RWPE2 (cell line): ENCODE results near the gene TMPRSS6.
"Not testable (repeated sequence)": the region's sequence is repeated elsewhere in the genome, so short reads cannot be mapped to it uniquely, and the experiment has no call there.

ENCODE experiments used
- ATAC-seq: fragments of 200-7000 bp; cut with Tn5 transposase; 3 replicates; pipeline ENCODE4 v1.9.1; 2021; ENCODE audit warnings: low read depth
- DNase-seq: peaks from one replicate; pipeline ENCODE4 v3.0.0-alpha.2; 2020; ENCODE audit warnings: low spot score
- H3K27ac ChIP-seq: fragments of 450-650 bp; 2 replicates; pipeline ENCODE4 v1.5.1; 2017; ENCODE audit warnings: mild to moderate bottlenecking; ENCODE audit not compliant: poor library complexity, severe bottlenecking
- H3K27me3 ChIP-seq: fragments of 250-450 bp; sonication (Bioruptor Pico); 2 replicates; pipeline ENCODE4 v1.5.1; 2021; ENCODE audit warnings: mild to moderate bottlenecking, moderate library complexity; ENCODE audit not compliant: insufficient read depth, poor library complexity, severe bottlenecking
- H3K36me3 ChIP-seq: fragments of 250-450 bp; sonication (Bioruptor Pico); 2 replicates; pipeline ENCODE4 v1.5.1; 2020; ENCODE audit warnings: low read depth, mild to moderate bottlenecking, moderate library complexity
- H3K4me1 ChIP-seq: fragments of 250-450 bp; sonication (Bioruptor Pico); 2 replicates; pipeline ENCODE4 v1.5.1; 2021; ENCODE audit warnings: mild to moderate bottlenecking, moderate library complexity; ENCODE audit not compliant: insufficient read depth, poor library complexity, severe bottlenecking
- H3K4me3 ChIP-seq: fragments of 250-450 bp; sonication (Bioruptor Pico); 2 replicates; pipeline ENCODE4 v1.5.1; 2021; ENCODE audit warnings: mild to moderate bottlenecking, moderate library complexity; ENCODE audit not compliant: severe bottlenecking
- H3K9me3 ChIP-seq: fragments of 250-450 bp; sonication (Bioruptor Pico); 2 replicates; pipeline ENCODE4 v1.5.1; 2021; ENCODE audit warnings: mild to moderate bottlenecking, moderate library complexity; ENCODE audit not compliant: severe bottlenecking
- TF ChIP-seq, protein P1 (sequence below): fragments of 450-650 bp; IDR thresholded peaks from one replicate; pipeline ENCODE4 v1.5.1; 2017; ENCODE audit warnings: mild to moderate bottlenecking, moderate library complexity; ENCODE audit not compliant: poor library complexity, severe bottlenecking

Gene TMPRSS6

DNA sequence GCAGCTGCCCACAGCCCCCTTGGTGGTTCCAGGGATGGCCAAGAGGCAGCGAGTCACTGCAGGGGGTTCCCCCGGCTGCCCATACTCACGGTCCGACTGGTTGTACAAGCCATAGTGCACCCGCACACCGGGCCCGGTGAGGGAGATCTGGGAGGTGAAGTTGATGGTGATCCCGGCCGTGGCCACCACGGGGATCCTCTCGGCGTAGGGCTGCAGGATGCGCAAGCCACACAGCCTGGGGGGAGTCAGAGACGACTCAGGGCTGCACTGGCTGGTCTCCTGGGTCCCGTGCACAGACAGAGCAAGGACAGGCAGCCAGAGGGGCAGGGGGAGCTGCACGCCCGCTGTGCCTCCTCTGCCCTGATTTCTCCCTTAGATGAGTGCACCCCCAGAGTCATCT is 34.5 kb downstream of the TMPRSS6 start:
- no peak for ATAC-seq
- H3K27me3 ChIP-seq: peaks cover 8% of the 10 kb centered on the region
- DNase-seq: no peak
- no peaks in the 10 kb centered on the region for H3K9me3 ChIP-seq
- H3K4me1 ChIP-seq: no peaks in the 10 kb centered on the region
- no peak overlapping the region for H3K27ac ChIP-seq
- TF ChIP-seq, protein P1, sequence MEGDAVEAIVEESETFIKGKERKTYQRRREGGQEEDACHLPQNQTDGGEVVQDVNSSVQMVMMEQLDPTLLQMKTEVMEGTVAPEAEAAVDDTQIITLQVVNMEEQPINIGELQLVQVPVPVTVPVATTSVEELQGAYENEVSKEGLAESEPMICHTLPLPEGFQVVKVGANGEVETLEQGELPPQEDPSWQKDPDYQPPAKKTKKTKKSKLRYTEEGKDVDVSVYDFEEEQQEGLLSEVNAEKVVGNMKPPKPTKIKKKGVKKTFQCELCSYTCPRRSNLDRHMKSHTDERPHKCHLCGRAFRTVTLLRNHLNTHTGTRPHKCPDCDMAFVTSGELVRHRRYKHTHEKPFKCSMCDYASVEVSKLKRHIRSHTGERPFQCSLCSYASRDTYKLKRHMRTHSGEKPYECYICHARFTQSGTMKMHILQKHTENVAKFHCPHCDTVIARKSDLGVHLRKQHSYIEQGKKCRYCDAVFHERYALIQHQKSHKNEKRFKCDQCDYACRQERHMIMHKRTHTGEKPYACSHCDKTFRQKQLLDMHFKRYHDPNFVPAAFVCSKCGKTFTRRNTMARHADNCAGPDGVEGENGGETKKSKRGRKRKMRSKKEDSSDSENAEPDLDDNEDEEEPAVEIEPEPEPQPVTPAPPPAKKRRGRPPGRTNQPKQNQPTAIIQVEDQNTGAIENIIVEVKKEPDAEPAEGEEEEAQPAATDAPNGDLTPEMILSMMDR: no peak
- H3K4me3 ChIP-seq: no peak overlapping the region
- no peaks in the 10 kb centered on the region for H3K36me3 ChIP-seq

GRCh38 chr22:37074537-37074936 is 35.0 kb downstream of the TMPRSS6 start:
- H3K36me3 ChIP-seq: no peaks in the 10 kb centered on the region
- no peak for DNase-seq
- TF ChIP-seq, protein P1: no peak
- no peak for ATAC-seq
- H3K9me3 ChIP-seq: no peaks in the 10 kb centered on the region
- H3K27me3 ChIP-seq: peaks cover 8% of the 10 kb centered on the region
- H3K4me1 ChIP-seq: no peaks in the 10 kb centered on the region
- no peak overlapping the region for H3K4me3 ChIP-seq
- no peak overlapping the region for H3K27ac ChIP-seq

GRCh38 chr22:37072673-37073072 is 36.8 kb downstream of the TMPRSS6 start:
- Histone ChIP-seq H3K9me3 (no peaks in the 10 kb centered on the region), H3K4me1 (no peaks in the 10 kb centered on the region), H3K27me3 (peaks cover 5% of the 10 kb centered on the region), H3K27ac (no peak overlapping the region), H3K4me3 (no peak overlapping the region), H3K36me3 (no peaks in the 10 kb centered on the region)
- ATAC-seq: no peak
- DNase-seq: no peak
- TF ChIP-seq, protein P1: no peak

- H3K4me1 ChIP-seq, DNase-seq, H3K36me3 ChIP-seq, H3K27me3 ChIP-seq, H3K9me3 ChIP-seq, H3K4me3 ChIP-seq, ATAC-seq, H3K27ac ChIP-seq: not testable (repeated sequence)
Observed at GRCh38 chr22:37071850-37072592, 37.5 kb downstream of the TMPRSS6 start.

DNA sequence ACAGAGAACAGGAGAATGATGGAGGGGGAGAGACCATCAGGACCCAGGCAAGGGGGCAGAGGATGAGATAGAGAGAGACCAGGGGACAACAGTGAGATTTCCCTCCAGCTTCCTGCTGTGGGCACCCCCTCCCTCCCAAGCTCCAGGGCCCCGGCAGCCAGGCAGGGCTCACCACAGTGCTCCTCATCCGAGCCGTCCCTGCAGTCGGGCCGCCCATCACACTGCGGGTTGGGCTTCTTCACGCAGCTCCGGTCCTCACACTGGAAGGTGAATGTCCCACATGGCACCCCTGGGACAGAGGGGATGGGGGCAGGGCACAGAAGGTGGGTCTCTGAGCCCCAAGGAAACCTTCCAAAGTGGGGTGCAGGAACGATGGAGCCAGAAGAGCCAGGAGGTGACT is 38.8 kb downstream of the TMPRSS6 start:
- H3K4me1 ChIP-seq: no peaks in the 10 kb centered on the region
- H3K27ac ChIP-seq: no peak overlapping the region
- TF ChIP-seq, protein P1: no peak
- no peaks in the 10 kb centered on the region for H3K9me3 ChIP-seq
- ATAC-seq (no peak), DNase-seq (no peak)
- H3K27me3 ChIP-seq: peaks cover 3% of the 10 kb centered on the region
- no peak overlapping the region for H3K4me3 ChIP-seq
- H3K36me3 ChIP-seq: no peaks in the 10 kb centered on the region
